Stimulated activated CD8-positive, alpha-beta memory T cell treated with anti-CD3 and anti-CD28 coated beads, Interleukin-4, amount 100 ng/mL, for 1 hour (primary cell): ENCODE data around the gene CELF4.

Source experiments
- DNase-seq, 2 donors: peaks; one replicate each; pipeline ENCODE4 v3.0.0-alpha.2; 2020; ENCODE audit warnings: low read depth in 2 of 2, low spot score in 1 of 2

The CELF4 gene

DNA sequence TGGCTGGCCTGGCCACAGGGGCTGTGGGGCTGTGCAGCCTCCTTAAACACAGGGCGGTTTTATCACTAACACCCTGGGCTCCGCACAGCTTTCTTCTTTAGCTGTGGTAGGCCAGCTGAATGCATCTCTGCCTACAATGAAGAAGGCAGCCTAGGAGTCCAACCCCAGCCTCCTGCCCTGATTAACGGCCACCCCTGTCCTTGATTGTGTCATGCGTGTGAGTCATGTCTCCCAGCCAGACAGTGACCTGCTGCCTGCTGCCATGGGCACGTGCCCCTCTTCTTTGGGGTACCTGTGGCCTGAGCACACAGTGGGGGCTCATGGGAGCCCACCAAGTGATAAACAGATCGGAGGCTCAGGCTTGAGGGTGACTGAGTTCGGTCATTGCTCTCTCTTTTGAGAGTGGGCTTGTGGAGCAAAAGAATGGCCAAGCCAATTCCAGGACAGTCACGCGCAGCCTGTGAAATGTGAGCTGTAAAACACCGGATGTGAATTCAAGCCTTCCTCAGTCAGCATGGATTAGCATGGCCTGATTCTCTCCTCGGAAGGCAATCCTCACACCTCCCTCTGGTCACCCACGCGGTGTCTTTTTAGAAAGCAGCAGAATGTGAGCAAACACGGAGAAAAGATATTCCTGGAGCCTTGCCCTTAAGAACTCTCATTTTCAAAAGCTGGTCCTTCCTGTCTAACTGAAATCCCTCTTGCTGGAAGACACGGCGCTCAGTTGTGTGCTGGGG lies 144.1 kb downstream of the CELF4 start:
- no peak for DNase-seq

DNA sequence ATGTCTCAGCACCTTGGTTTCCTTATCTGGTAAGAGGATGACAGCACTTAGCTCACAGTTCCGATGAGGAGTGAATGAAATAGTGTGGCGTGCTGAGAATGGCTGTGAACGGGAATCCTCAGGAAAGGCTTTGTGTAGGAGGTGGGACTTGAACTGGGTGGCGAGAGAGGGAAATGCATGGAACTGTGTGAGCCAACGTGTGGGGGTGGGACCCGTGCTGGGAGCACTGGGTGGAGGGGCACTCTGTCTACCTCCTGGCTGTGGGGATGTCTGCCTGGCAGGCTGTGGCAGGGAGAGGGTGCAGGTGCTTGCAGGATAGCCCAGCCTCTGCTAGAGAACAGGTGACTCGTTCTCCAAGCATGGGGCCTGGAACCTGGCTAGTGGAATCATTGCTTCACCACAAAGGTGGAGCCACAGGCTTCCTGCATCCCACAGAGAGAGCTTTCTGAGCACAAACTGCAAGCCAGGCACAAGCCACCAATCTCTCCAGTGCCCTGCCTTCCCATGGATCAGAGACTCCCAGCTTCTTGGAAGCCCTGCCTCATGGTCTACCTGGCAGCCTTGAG lies 145.2 kb downstream of the CELF4 start:
- DNase-seq: no peak

DNA sequence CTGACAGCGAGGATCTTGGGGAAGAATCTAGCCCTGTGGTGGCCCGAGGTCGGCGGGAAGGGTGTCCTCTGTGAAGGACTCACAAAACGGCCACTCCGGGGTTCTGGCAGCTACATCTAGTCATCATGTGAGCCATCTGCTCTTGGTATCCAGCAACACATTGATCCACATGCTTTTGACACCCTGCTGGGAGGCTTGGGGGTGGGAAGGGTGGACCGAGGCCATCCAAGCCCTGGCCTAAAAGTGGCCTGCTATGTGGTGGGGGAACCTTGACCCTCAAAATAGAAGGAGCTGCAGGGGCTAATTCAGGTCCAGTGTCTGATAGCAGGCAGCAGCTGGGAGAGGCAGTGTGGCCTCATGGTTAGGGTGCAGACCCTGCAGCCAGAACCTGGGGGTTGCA lies 145.7 kb downstream of the CELF4 start:
- no peak for DNase-seq

DNA sequence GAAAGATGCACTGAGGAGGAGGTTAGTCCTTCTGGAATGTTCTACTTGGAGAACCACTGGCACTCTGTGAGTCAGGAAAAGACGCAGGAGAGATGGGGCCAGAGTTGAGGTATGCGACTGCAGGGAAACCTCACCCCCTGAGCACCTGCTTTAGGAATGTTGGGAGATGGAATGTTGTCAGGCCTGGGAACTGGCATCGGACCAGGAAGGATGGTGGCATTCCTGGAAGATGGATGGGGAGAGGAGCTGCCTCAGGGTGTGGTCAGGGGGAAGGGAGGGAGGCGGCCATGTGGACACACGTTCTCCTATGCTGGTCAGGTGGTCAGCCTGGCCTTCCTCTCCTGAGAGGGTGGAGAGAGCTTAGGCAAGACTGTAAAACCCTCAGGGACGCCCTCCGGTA lies 146.3 kb downstream of the CELF4 start:
- no peak for DNase-seq

GRCh38 chr18:37414816-37415215 lies 150.8 kb downstream of the CELF4 start:
- DNase-seq: no peak

GRCh38 chr18:37412829-37413228 lies 152.8 kb downstream of the CELF4 start:
- DNase-seq: no peak

DNA sequence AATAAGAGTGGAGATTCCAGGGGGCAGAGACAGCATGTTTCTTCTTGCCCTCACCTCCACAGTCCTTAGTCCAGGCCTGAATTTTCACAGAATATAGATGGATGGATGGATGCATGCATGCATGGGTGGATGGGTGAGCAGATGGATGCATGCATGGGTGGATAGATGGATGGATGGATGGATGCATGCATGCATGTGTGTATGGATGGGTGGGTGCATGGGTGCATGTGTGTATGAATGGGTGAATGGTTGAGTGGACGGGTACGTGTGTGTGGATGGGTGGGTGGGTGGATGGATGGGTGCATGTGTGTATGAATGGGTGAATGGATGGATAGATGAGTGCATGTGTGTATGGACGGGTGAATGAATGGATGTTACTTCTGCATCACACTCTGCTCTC lies 153.3 kb downstream of the CELF4 start:
- no peak for DNase-seq

GRCh38 chr18:37409878-37410277 lies 155.7 kb downstream of the CELF4 start:
- DNase-seq: no peak

DNA sequence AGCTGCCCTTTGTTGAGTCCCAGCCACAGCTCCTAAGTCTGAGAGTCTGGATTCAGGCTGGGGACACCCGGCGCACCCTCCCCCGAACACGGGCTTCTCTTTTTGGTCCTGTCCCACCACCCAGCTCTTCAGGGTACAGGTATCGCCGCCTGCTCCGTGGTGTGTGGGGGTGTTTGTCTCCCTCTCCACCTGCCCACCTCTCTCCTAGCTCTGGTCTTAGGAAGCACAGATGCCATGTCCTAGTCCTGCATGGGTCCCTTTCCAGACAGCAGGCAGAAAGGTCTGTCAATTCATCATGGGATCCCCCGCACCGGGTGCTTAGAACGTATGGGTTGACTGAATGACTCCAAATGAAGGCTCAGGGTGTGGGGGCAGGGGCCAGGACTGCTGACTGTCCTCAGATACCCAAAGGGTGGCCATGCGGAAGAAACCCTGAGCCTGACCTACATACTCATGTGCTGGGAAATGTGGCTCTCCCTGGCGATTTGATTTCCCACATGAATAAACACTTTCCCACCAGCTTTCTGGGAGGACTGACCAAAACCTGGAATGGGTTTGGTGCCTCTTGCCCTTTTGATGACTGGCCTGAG lies 156.8 kb downstream of the CELF4 start:
- DNase-seq: no peak

- DNase-seq: no peak
Measured at GRCh38 chr18:37407571-37407970, 158.0 kb downstream of the CELF4 start.

GRCh38 chr18:37405772-37406171 lies 159.8 kb downstream of the CELF4 start:
- DNase-seq: no peak

DNA sequence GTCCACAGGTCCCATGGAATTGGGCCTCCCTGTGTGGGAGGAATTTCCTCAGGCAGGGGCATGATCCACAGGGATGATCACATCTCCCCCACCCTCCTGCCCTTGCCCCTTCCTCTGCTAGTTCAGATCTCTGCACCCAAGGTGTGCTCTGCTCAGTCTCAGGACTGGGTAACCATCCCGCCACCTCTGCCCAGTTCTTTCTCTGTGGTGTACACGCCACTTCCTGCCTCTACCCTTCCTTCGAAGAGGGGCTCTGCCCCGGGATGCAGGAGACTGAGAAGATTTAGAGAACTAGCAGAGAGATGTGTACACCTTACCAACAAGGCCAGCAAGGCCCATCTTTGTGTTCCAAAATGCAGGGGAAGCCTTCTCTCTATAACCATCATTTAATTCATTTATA lies 160.4 kb downstream of the CELF4 start:
- DNase-seq: no peak

DNA sequence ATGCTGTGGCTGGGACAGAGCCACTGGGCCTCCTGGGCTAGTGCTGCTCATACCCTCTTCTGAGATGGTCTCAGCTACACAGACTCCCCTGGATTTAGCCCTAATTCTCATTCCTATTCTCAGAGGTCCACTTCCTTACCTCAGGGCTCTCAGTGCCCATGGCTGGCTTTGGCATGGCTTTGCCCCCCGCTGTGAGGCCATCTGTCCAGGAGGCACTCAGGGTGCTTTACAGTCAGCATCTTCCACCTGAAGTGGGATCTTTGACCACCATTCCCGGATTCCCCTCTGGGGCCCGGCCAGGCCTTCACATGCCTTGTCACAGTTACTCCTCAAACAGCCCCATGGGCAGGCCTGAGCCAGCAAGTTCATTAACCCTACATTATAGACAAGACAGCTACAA lies 161.8 kb downstream of the CELF4 start:
- DNase-seq: no peak

DNA sequence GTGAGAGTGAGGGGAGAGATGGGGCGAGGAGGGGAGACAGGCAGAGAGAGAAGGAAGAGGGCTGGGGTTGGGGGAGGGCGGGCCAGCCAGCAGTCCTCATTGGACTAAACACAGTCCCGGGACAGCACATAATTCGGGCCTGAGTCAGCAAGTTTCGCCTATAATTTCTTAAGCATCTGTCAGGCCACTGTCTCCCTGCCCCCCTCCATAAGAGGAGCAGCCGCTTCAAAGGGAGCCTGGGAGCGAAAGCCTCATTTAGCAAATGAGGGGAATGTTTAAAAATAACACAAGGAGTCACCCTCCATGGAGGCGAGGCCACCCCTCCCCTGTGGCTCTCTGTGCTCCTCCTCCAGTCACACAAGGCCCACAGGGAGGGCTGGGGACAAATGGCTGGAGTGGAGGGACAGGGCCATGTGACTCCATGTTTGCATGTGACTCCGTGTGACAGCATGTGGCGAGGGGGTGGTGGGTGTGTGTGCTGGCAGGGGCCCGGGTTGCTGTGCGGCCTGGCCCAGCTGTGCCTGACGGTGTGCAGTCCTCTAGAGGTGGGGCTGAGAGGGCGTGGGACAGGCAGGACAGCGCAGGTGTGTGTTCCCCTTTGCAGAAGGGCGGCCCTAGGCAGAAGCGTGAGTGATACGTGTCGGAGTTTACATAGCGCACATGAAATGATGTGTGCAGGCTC lies 162.4 kb downstream of the CELF4 start:
- DNase-seq: no peak

- DNase-seq: no peak
Measured at GRCh38 chr18:37402735-37403099, 162.9 kb downstream of the CELF4 start.

- no peak for DNase-seq
Measured at GRCh38 chr18:37400802-37401201, 164.8 kb downstream of the CELF4 start.

GRCh38 chr18:37398248-37398920 lies 167.2 kb downstream of the CELF4 start:
- no peak for DNase-seq

GRCh38 chr18:37397814-37398213 lies 167.8 kb downstream of the CELF4 start:
- no peak for DNase-seq

- DNase-seq: no peak
Measured at GRCh38 chr18:37396971-37397720, 168.5 kb downstream of the CELF4 start.

GRCh38 chr18:37395631-37396030 lies 170.0 kb downstream of the CELF4 start:
- DNase-seq: no peak

DNA sequence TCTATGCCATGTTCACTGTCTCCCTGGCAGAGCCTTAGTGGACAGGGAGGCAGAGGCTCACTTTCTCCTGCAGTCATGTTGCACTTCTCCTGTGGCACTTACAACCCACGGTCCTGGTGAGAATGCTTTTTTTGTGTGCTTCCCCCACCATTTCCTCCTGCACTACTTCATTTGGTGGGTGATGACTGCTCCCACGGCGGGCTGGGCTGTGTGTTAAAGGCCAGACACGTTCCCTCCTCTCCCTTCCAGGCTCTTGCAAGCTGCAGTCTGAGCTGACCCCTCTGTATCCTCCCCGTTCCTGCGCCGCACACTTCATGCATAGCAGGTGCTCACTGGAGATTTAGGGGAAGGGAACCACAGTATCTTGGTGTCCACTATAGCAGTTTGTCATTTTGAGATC lies 170.5 kb downstream of the CELF4 start:
- no peak for DNase-seq
